Muscle of back (tissue), 11 donors: ENCODE measurements around the gene TMEM39A. TPM values are rescaled to one million over a fixed set of nuclear protein-coding genes. Genes with fewer than 3 reads are reported as not detected.

ENCODE experiments used
- DNase-seq, 3 donors: peaks; one replicate each; pipeline versions ENCODE4 v3.0.0 to v3.0.0-alpha.2; 2013
- polyA plus RNA-seq, 10 donors: library from polyadenylated mRNA; unstranded; fragments of 120-200 nt; gene quantifications; one replicate each; pipeline ENCODE4 v1.2.1, GENCODE V29; 2013; ENCODE audit not compliant: insufficient read length in 10 of 10

The TMEM39A gene
- polyA plus RNA-seq, 10 donors = 36.9 to 52.8 (median 43.3) TPM

- DNase-seq = no peak
These were observed 61.6 kb downstream of the TMEM39A start for GRCh38 chr3:119401503-119402440.

GRCh38 chr3:119401069-119401468 lies 62.3 kb downstream of the TMEM39A start:
- DNase-seq = no peak

GRCh38 chr3:119400466-119400865 lies 62.9 kb downstream of the TMEM39A start:
- DNase-seq = no peak

GRCh38 chr3:119396870-119397269 lies 66.5 kb downstream of the TMEM39A start:
- DNase-seq = no peak

GRCh38 chr3:119395923-119396358 lies 67.5 kb downstream of the TMEM39A start:
- no peak for DNase-seq

- DNase-seq = no peak
These were observed 74.8 kb downstream of the TMEM39A start for GRCh38 chr3:119388577-119388976.

- DNase-seq = no peak
These were observed 81.3 kb downstream of the TMEM39A start for GRCh38 chr3:119382134-119382533.

- no peak for DNase-seq
These were observed 82.7 kb downstream of the TMEM39A start for GRCh38 chr3:119380697-119381096.

Other genes starting within 250 kb of the TMEM39A start
- 10 to 100 TPM; 10.1 to 17.1 (median 11.9) TPM for gene B4GALT4, start 222.7 kb downstream of the TMEM39A start, polyA plus RNA-seq
- 10 to 100 TPM; 10.3 to 21.1 (median 12.8) TPM for gene ARHGAP31, start 169.2 kb downstream of the TMEM39A start, polyA plus RNA-seq
- gene POGLUT1, start 5.3 kb upstream of the TMEM39A start, polyA plus RNA-seq = 10 to 100 TPM in 8 of 10 donors, 1 to 10 TPM in 2; 9.6 to 16.5 (median 12.7) TPM
- gene TIMMDC1, start 34.9 kb upstream of the TMEM39A start, polyA plus RNA-seq = 10 to 100 TPM; 66.7 to 84.0 (median 74.9) TPM
- under 1 TPM in 6 of 10 donors, not detected in 4; 0.08 to 0.58 (median 0.15) TPM for gene CD80, start 96.0 kb upstream of the TMEM39A start, polyA plus RNA-seq
- gene ADPRH, start 115.9 kb upstream of the TMEM39A start, polyA plus RNA-seq = 1 to 10 TPM; 5.6 to 10.0 (median 8.2) TPM
- under 1 TPM in 5 of 10 donors, not detected in 5; 0.15 to 0.41 (median 0.25) TPM for gene PLA1A, start 134.3 kb upstream of the TMEM39A start, polyA plus RNA-seq
- gene POPDC2, start 197.0 kb upstream of the TMEM39A start, polyA plus RNA-seq = 10 to 100 TPM in 9 of 10 donors, 1 to 10 TPM in 1; 4.1 to 36.1 (median 25.3) TPM
- 10 to 100 TPM; 57.7 to 77.9 (median 68.0) TPM for gene COX17, start 213.8 kb upstream of the TMEM39A start, polyA plus RNA-seq
- gene CFAP91, start 239.4 kb upstream of the TMEM39A start, polyA plus RNA-seq = under 1 TPM; 0.27 to 0.98 (median 0.64) TPM